Measurements from ENCODE around the gene ZNF521.

The ZNF521 gene

DNA sequence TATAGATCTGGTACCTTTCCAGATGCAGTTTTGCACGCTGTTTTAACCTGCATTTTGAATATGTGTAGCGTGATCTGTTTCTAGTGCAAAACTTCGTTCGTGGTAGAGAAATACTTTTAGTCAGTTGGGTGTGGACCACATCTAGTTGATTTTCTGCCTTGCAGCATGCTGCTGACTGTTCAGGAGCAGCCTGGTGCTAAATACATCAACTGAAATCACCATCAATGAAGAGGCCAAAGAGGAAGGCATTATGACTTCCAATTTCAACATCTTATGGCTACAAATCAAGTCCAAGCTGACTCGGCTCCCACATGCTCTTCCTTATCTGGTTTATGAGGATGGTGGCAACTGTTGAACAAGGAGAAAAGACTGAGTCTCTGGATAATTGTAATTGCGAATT, 298.5 kb downstream of the ZNF521 start:
- H3K27ac ChIP-seq (ENCODE audit: low read depth in 2 of 2, low read length in 2 of 2): no peak overlapping the region
- H3K9ac ChIP-seq (ENCODE audit: low read depth in 1 of 2, low read length in 2 of 2): no peak overlapping the region
- no peaks in the 10 kb centered on the region for H3K36me3 ChIP-seq (ENCODE audit: control insufficient read depth in 2 of 2, insufficient read depth in 2 of 2, low read length in 2 of 2)
- no peak overlapping the region for H3K4me3 ChIP-seq (ENCODE audit: low read length in 2 of 2)
- no peaks in the 10 kb centered on the region for H3K9me3 ChIP-seq (ENCODE audit: control insufficient read depth in 2 of 2, low read length in 2 of 2)
- no peaks in the 10 kb centered on the region for H3K4me1 ChIP-seq (ENCODE audit: control insufficient read depth in 2 of 2, insufficient read depth in 2 of 2, low read length in 2 of 2)
- no peaks in the 10 kb centered on the region for H3K27me3 ChIP-seq (ENCODE audit: control insufficient read depth in 2 of 2, insufficient read depth in 2 of 2, low read length in 2 of 2)

DNA sequence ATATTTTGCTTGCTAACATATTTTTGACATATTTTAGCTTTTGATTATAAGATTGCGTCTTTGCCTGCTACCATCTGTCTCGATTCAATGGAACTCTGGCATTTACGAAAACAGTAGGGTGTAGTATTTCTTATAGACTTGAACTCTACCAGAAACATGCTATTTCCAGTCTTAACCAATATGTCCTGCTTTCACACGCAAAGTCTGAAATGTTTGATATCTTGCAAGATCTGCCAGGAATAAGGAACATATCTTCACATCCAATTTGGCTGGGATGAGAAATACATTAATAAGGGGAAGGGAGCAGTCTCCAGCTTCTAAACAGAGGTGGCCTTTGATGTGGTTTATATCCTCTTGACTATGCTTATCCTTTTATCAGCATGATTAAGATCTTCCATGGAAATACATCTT, 299.4 kb downstream of the ZNF521 start:
- H3K27me3 ChIP-seq (ENCODE audit: control insufficient read depth in 2 of 2, insufficient read depth in 2 of 2, low read length in 2 of 2): no peaks in the 10 kb centered on the region
- no peaks in the 10 kb centered on the region for H3K9me3 ChIP-seq (ENCODE audit: control insufficient read depth in 2 of 2, low read length in 2 of 2)
- H3K4me3 ChIP-seq (ENCODE audit: low read length in 2 of 2): no peak overlapping the region
- no peaks in the 10 kb centered on the region for H3K36me3 ChIP-seq (ENCODE audit: control insufficient read depth in 2 of 2, insufficient read depth in 2 of 2, low read length in 2 of 2)
- H3K4me1 ChIP-seq (ENCODE audit: control insufficient read depth in 2 of 2, insufficient read depth in 2 of 2, low read length in 2 of 2): no peaks in the 10 kb centered on the region
- no peak overlapping the region for H3K27ac ChIP-seq (ENCODE audit: low read depth in 2 of 2, low read length in 2 of 2)
- H3K9ac ChIP-seq (ENCODE audit: low read depth in 1 of 2, low read length in 2 of 2): no peak overlapping the region

DNA sequence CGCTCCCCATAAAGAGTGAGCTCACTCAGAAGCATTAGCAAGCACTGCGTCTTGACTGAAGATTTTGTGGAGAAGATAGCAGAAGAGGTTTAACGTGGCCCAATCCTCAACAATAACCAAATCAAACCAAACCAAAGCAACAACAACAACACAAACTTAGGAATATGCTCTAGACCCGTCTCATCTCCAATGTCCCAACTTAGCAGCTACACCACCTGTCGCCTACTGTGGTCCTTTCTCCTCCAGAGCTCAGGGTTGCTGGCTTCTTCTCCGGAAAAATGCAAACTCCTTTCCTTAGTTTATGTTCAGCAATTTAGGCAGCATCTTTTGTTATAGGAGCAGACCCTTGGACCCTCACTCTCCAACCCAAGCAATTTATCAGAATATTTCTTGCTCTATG, 301.4 kb downstream of the ZNF521 start:
- H3K36me3 ChIP-seq (ENCODE audit: control insufficient read depth in 2 of 2, insufficient read depth in 2 of 2, low read length in 2 of 2): no peaks in the 10 kb centered on the region
- no peaks in the 10 kb centered on the region for H3K9me3 ChIP-seq (ENCODE audit: control insufficient read depth in 2 of 2, low read length in 2 of 2)
- no peak overlapping the region for H3K4me3 ChIP-seq (ENCODE audit: low read length in 2 of 2)
- no peaks in the 10 kb centered on the region for H3K27me3 ChIP-seq (ENCODE audit: control insufficient read depth in 2 of 2, insufficient read depth in 2 of 2, low read length in 2 of 2)
- no peak overlapping the region for H3K27ac ChIP-seq (ENCODE audit: low read depth in 2 of 2, low read length in 2 of 2)
- no peak overlapping the region for H3K9ac ChIP-seq (ENCODE audit: low read depth in 1 of 2, low read length in 2 of 2)
- H3K4me1 ChIP-seq (ENCODE audit: control insufficient read depth in 2 of 2, insufficient read depth in 2 of 2, low read length in 2 of 2): no peaks in the 10 kb centered on the region

DNA sequence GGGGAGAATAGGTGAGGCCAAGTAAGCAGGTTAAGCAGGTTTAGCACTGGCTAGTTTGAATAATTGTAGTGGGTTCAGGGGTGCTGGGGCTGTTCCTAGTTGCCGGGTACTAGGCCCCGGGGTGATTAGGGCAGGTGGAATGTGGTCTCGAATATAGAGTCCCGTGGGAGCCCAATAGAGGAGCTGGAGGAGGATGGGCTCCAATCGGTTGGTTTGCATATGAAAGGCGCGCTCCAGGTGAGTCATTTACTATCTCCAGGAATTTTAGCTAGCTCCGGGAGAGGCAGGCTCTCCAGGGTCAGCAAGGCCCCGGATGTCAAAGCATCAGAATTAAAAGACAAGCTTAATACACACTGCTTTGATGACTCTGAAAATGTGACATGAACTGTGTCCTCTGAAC, 304.0 kb downstream of the ZNF521 start:
- H3K4me3 ChIP-seq (ENCODE audit: low read length in 2 of 2): no peak overlapping the region
- H3K4me1 ChIP-seq (ENCODE audit: control insufficient read depth in 2 of 2, insufficient read depth in 2 of 2, low read length in 2 of 2): no peaks in the 10 kb centered on the region
- H3K36me3 ChIP-seq (ENCODE audit: control insufficient read depth in 2 of 2, insufficient read depth in 2 of 2, low read length in 2 of 2): no peaks in the 10 kb centered on the region
- H3K27ac ChIP-seq (ENCODE audit: low read depth in 2 of 2, low read length in 2 of 2): no peak overlapping the region
- no peak overlapping the region for H3K9ac ChIP-seq (ENCODE audit: low read depth in 1 of 2, low read length in 2 of 2)
- no peaks in the 10 kb centered on the region for H3K27me3 ChIP-seq (ENCODE audit: control insufficient read depth in 2 of 2, insufficient read depth in 2 of 2, low read length in 2 of 2)
- H3K9me3 ChIP-seq (ENCODE audit: control insufficient read depth in 2 of 2, low read length in 2 of 2): no peaks in the 10 kb centered on the region

DNA sequence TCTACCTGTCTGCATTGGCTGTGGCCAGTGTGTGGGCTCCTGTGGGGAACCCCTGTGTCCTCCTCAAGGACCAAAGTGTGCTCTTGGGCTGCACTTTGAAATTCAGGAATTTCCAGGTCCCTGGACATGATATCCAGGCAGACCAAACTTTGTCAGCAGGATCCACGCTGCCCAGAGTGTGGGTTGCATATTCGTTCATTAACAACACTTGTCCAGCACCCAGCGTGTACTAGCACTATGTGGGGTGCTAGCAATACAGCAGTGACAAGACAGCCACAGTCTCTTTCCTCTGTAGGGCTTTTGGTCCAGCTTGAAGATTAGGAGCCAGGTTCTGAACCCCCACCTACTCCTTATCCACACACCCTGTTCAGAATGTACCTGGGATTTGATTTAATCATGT, 304.5 kb downstream of the ZNF521 start:
- Histone ChIP-seq H3K9ac (ENCODE audit: low read depth in 1 of 2, low read length in 2 of 2) (no peak overlapping the region), H3K27ac (ENCODE audit: low read depth in 2 of 2, low read length in 2 of 2) (no peak overlapping the region), H3K9me3 (ENCODE audit: control insufficient read depth in 2 of 2, low read length in 2 of 2) (no peaks in the 10 kb centered on the region), H3K4me3 (ENCODE audit: low read length in 2 of 2) (no peak overlapping the region), H3K36me3 (ENCODE audit: control insufficient read depth in 2 of 2, insufficient read depth in 2 of 2, low read length in 2 of 2) (no peaks in the 10 kb centered on the region), H3K4me1 (ENCODE audit: control insufficient read depth in 2 of 2, insufficient read depth in 2 of 2, low read length in 2 of 2) (no peaks in the 10 kb centered on the region), H3K27me3 (ENCODE audit: control insufficient read depth in 2 of 2, insufficient read depth in 2 of 2, low read length in 2 of 2) (no peaks in the 10 kb centered on the region)

DNA sequence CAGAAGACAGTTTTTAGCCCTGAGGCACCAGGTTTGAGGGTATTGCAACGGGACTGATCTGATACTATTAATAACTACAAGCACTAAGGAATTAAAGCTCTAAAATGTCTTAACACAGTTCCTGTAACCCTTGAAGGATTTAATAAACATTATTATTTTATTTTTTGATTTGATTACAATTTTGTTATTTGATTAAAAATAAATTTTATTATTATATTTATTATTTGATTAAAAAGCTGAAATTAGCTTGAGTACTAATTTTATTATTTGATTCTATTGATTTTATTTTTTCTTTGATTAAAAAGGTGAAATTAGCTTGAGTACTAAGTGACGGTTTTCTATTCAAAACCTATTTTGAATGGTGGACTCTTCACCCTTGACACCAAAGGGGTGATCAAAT, 307.3 kb downstream of the ZNF521 start:
- no peak overlapping the region for H3K27ac ChIP-seq (ENCODE audit: low read depth in 2 of 2, low read length in 2 of 2)
- H3K4me1 ChIP-seq (ENCODE audit: control insufficient read depth in 2 of 2, insufficient read depth in 2 of 2, low read length in 2 of 2): peaks cover 0 to 2% of the 10 kb centered on the region in 2 donors
- no peak overlapping the region for H3K9ac ChIP-seq (ENCODE audit: low read depth in 1 of 2, low read length in 2 of 2)
- no peaks in the 10 kb centered on the region for H3K27me3 ChIP-seq (ENCODE audit: control insufficient read depth in 2 of 2, insufficient read depth in 2 of 2, low read length in 2 of 2)
- no peaks in the 10 kb centered on the region for H3K36me3 ChIP-seq (ENCODE audit: control insufficient read depth in 2 of 2, insufficient read depth in 2 of 2, low read length in 2 of 2)
- no peak overlapping the region for H3K4me3 ChIP-seq (ENCODE audit: low read length in 2 of 2)
- H3K9me3 ChIP-seq (ENCODE audit: control insufficient read depth in 2 of 2, low read length in 2 of 2): no peaks in the 10 kb centered on the region

DNA sequence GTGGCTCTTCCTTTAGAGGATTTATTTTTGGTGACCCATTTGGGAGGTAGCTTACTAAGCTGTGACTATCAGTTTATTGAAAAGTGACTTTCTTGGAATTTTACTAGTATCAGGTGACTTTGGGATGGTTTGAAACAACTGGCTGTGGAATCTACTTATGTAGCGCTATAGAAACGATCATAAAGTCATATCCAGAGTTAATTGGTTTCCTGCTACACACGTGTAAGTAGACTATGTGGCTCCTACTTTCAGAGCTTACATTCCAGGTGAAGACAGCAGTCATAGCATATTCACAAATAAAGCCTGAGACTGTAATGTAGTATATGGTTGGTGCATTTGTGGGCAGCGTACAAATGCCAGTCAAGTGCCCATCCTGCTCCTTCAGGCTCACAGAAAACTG, 308.9 kb downstream of the ZNF521 start:
- H3K4me1 ChIP-seq (ENCODE audit: control insufficient read depth in 2 of 2, insufficient read depth in 2 of 2, low read length in 2 of 2): peaks cover 0 to 2% of the 10 kb centered on the region in 2 donors
- H3K27ac ChIP-seq (ENCODE audit: low read depth in 2 of 2, low read length in 2 of 2): no peak overlapping the region
- no peak overlapping the region for H3K9ac ChIP-seq (ENCODE audit: low read depth in 1 of 2, low read length in 2 of 2)
- H3K27me3 ChIP-seq (ENCODE audit: control insufficient read depth in 2 of 2, insufficient read depth in 2 of 2, low read length in 2 of 2): no peaks in the 10 kb centered on the region
- H3K36me3 ChIP-seq (ENCODE audit: control insufficient read depth in 2 of 2, insufficient read depth in 2 of 2, low read length in 2 of 2): no peaks in the 10 kb centered on the region
- H3K9me3 ChIP-seq (ENCODE audit: control insufficient read depth in 2 of 2, low read length in 2 of 2): no peaks in the 10 kb centered on the region
- H3K4me3 ChIP-seq (ENCODE audit: low read length in 2 of 2): peak overlapping the region in 1 of 2 donors; percentile 9

DNA sequence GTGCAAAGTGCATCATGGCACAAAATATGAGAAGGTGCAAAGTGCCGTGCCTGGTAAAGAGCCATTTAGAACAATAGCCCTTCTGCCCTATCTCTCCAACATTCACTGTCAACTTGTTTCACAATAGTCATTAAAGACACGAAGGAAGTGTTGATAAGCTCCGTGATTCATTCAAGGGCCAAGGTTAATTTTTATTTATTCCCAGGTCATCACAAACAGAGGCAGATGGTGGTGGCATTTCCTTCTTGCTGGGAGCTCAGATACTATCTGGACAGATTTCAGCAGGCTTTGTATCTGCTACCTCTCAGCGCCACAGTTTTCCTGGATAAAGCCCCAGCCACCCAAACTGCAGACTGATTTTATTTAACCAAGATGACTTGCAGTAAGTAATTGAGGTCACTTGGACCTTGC, 309.3 kb downstream of the ZNF521 start:
- Histone ChIP-seq H3K27me3 (ENCODE audit: control insufficient read depth in 2 of 2, insufficient read depth in 2 of 2, low read length in 2 of 2) (no peaks in the 10 kb centered on the region), H3K4me1 (ENCODE audit: control insufficient read depth in 2 of 2, insufficient read depth in 2 of 2, low read length in 2 of 2) (peaks cover 0 to 2% of the 10 kb centered on the region in 2 donors), H3K36me3 (ENCODE audit: control insufficient read depth in 2 of 2, insufficient read depth in 2 of 2, low read length in 2 of 2) (no peaks in the 10 kb centered on the region), H3K4me3 (ENCODE audit: low read length in 2 of 2) (peak overlapping the region in 1 of 2 donors; percentile 9), H3K27ac (ENCODE audit: low read depth in 2 of 2, low read length in 2 of 2) (no peak overlapping the region), H3K9ac (ENCODE audit: low read depth in 1 of 2, low read length in 2 of 2) (no peak overlapping the region), H3K9me3 (ENCODE audit: control insufficient read depth in 2 of 2, low read length in 2 of 2) (no peaks in the 10 kb centered on the region)

DNA sequence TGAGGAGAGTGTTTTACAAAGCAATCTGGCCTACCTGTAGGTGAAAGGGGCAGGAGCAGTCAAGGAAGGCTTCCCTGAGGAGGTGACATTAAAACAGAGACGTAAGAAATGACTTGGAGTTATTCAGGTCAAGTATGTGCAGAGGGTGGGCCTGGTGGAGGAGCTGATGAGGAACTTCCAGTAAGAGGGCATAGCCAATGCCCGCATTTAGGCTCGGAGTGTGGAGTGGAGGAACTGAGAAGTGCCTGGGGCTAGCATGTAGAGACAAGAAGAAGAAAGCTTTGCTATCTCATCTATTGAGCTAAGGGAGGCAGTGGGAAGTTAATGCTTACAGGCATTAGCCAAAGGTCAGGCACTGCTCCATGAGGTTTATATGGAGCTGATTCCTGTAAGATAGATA, 312.2 kb downstream of the ZNF521 start:
- H3K27ac ChIP-seq (ENCODE audit: low read depth in 2 of 2, low read length in 2 of 2): no peak overlapping the region
- no peaks in the 10 kb centered on the region for H3K36me3 ChIP-seq (ENCODE audit: control insufficient read depth in 2 of 2, insufficient read depth in 2 of 2, low read length in 2 of 2)
- no peaks in the 10 kb centered on the region for H3K27me3 ChIP-seq (ENCODE audit: control insufficient read depth in 2 of 2, insufficient read depth in 2 of 2, low read length in 2 of 2)
- H3K9ac ChIP-seq (ENCODE audit: low read depth in 1 of 2, low read length in 2 of 2): no peak overlapping the region
- H3K4me1 ChIP-seq (ENCODE audit: control insufficient read depth in 2 of 2, insufficient read depth in 2 of 2, low read length in 2 of 2): peaks cover 0 to 2% of the 10 kb centered on the region in 2 donors
- no peak overlapping the region for H3K4me3 ChIP-seq (ENCODE audit: low read length in 2 of 2)
- no peaks in the 10 kb centered on the region for H3K9me3 ChIP-seq (ENCODE audit: control insufficient read depth in 2 of 2, low read length in 2 of 2)

DNA sequence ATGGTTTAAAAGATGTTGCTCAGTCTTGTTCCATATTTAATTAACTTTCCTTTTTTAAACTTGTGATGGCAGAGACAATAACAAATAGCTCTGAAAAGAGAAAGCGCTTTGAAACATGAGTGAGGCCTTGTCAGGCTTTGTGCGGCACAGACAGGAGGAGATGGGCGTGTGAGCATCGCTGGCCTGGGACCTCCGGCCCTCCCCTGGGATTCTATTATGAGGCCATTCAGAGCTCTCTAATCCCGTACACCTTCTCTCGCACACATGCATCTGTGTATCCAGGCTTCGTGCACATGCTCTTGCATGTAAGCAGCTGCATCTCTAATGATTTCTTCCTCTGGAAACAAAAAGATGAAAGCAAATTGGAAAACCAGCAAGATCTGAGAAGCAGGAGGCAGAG, 313.7 kb downstream of the ZNF521 start:
- H3K27ac ChIP-seq (ENCODE audit: low read depth in 2 of 2, low read length in 2 of 2): no peak overlapping the region

More for the DNA sequence above, 313.7 kb downstream of the ZNF521 start:
- Histone ChIP-seq H3K27me3 (ENCODE audit: control insufficient read depth in 2 of 2, insufficient read depth in 2 of 2, low read length in 2 of 2) (no peaks in the 10 kb centered on the region), H3K4me3 (ENCODE audit: low read length in 2 of 2) (no peak overlapping the region), H3K9ac (ENCODE audit: low read depth in 1 of 2, low read length in 2 of 2) (no peak overlapping the region), H3K9me3 (ENCODE audit: control insufficient read depth in 2 of 2, low read length in 2 of 2) (no peaks in the 10 kb centered on the region), H3K36me3 (ENCODE audit: control insufficient read depth in 2 of 2, insufficient read depth in 2 of 2, low read length in 2 of 2) (no peaks in the 10 kb centered on the region), H3K4me1 (ENCODE audit: control insufficient read depth in 2 of 2, insufficient read depth in 2 of 2, low read length in 2 of 2) (peaks cover 0 to 2% of the 10 kb centered on the region in 2 donors)

Data from mucosa of rectum (tissue), 2 donors.